Stimulated activated CD8-positive, alpha-beta memory T cell treated with anti-CD3 and anti-CD28 coated beads, Interleukin-15, amount 100 ng/mL, for 48 hours (primary cell): ENCODE results near the gene LRRC7.

Source experiments
- DNase-seq, 2 donors: peaks; one replicate each; pipeline ENCODE4 v3.0.0-alpha.2; 2020; ENCODE audit warnings: low read depth in 2 of 2

Gene LRRC7

DNA sequence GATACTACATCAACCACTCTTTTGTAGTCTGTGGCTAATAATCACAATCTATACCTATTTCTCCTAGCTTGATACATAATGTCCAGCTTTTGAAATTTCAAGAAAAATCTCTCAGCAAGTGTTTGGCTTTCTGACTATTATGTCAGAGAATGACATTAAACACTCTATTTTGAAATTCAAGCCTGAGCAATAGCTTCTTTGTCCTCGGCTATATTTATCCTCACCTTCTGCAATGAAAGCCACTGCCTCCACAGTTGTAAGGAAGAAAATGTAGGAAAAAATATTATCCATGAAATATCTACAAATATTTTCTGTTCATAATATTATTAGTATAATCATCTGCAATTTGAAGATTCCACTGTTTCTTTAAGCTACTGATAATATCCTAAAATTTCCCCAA is 22.1 kb downstream of the LRRC7 start:
- no peak for DNase-seq

DNA sequence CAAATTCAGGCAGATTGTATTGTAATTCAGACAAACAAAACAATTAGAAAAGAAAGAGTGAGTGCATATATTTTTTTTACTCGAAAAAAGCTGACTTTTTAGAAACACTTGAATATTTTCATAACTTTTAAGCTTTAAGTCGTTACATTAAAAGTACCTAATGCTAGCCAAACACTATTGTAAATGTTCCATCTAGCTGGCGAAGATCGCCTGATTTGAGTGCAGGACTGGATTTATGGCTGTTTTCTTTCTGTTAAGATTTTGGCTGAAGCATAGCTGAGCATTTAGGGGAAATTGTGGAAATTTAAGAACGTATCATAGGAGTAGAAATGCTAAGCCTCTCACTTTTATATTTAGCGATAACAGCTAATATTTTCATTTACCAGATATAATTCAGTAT is 24.6 kb downstream of the LRRC7 start:
- DNase-seq: no peak

DNA sequence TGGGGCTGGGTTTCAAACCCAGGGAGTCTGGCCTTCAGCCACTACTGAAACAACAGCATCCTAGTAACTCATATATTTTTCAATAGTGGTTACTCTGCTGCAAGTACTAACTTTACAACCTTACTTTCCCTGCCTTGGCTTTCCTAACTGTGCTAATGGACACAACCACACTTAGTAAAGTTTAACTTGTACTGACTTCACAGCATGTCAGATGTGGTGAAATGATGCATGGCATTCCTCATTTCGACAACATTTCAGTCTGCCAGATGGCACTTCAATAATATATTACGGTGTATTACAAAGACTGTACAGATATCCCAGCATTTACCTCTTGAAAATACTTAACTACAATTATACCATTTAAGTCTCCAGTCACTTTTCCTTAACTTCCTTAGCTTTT is 27.8 kb downstream of the LRRC7 start:
- DNase-seq: no peak

DNA sequence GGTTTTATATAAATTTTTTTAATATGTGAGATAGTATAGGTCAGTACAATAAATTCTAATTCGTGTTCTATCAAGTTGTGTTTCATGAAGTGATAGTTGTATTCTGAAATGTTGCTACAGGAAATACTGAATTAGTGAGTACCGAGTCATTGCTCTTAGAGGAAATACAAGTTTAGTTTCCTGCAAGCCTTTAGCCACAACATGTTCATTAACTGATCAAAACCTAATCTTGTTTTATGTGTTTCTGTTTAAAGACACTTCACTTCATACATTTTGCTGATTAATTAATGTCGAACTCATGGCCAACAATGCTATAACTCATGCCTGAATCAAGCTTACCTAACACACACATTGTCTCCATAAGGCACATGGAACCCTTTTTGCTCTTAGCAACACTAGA is 43.6 kb downstream of the LRRC7 start:
- DNase-seq: no peak

DNA sequence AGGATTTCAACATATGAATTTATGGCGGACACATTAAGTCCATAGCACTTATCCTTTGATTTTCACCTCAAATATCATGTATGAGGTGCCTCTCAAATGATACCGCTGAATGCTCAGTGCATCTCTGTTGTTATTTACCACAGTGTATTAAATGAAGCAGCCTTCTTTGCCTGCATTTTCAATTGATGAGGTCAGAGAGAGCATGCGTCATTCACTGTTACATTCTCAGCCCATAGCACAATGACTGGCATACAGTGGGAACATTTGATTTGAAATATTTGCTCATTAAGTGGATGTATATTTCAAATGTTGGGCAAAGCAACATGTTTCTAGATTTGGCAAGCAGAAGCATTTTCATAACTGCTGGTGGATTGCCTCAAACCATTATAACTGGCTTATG is 45.7 kb downstream of the LRRC7 start:
- DNase-seq: no peak

DNA sequence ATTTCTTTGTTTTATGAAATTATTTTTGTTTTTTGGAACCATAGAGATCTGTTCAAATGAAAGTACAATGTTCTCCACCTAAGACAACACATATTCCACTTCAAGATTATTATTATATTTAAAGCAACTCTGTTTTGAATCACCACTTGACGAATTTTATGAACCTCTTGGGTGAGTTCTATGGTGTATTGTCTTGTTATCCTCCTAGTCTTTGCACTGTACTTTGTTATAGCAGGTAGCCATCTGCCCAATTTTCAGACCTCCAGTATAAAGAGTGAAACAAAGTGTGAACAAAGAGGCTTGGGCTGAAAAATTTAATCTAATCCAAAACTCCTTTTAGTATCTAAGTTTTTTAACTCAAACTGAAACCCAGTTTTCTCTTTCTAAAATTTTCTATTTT is 71.0 kb downstream of the LRRC7 start:
- no peak for DNase-seq

DNA sequence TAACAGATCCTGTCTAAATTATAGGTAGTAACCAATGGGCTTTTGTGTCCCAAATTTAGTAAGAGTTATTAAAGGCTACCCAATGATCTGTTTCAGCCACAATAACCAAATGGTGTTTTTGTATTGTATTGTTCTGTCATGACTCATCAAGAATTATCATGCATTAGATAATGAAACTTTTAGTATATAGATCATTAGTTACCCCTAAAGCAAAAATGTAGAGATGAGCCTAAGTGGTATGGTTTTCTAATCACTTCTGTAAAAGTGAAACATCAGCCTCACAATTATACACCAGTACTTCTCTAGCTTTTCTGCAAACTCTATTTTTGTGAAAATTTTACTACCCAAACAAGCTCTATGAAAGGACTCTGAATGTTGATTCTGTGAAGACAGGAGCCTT is 71.4 kb downstream of the LRRC7 start:
- no peak for DNase-seq

DNA sequence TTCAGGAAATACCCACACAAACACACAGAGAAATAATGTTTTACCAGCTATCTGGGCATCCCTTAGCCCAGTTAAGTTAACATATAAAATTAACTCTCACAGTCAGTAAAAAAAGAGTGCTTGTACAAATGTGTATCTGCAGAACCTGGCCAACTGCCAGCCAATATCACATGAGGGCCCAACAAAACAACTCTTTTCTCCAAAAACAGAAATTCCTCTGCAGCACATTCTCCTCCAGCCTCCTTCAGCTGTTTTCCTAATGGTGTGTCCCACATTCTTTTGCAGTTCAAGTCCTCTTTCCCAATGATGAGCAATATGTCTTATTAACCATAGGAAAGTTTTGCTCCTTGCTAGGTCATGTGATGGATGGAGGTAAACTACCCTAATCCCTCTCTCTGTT is 75.5 kb downstream of the LRRC7 start:
- DNase-seq: no peak

DNA sequence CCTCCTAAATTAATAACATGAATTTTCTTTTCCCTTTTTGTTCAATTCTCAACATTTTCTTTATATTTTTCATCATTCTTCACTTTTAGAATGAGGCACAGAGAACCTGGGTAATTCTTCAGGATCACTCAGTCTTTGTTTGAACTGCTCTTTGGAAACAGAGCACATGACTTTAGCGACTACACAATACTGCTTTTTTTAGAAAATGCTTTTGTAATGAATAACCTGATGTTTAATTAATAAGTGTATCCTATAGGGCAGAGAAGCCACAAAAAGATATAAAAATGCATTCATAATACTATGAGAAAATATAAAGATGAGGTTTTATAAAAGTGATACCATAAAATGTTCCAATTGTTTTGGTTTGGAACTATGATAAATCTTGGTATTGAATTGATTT is 77.8 kb downstream of the LRRC7 start:
- no peak for DNase-seq

DNA sequence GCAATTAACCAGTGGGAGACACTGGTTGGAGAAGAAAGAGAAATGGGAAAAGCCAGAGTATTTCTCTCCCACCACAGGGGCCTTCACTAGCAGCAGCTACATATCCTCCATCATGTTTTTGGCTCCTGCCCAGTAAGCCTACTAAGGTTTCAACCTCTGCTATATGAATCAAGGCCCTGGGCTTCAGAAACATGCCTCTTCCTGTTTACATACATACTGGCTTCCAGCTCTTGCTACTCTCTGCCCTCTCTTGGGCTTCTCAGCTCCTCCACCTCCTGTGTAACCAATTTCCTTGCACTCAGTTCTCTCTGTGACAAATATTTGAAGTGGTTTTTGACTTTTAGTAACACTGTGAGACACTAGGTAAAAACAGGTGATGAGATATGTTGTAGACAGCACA is 80.8 kb downstream of the LRRC7 start:
- no peak for DNase-seq

DNA sequence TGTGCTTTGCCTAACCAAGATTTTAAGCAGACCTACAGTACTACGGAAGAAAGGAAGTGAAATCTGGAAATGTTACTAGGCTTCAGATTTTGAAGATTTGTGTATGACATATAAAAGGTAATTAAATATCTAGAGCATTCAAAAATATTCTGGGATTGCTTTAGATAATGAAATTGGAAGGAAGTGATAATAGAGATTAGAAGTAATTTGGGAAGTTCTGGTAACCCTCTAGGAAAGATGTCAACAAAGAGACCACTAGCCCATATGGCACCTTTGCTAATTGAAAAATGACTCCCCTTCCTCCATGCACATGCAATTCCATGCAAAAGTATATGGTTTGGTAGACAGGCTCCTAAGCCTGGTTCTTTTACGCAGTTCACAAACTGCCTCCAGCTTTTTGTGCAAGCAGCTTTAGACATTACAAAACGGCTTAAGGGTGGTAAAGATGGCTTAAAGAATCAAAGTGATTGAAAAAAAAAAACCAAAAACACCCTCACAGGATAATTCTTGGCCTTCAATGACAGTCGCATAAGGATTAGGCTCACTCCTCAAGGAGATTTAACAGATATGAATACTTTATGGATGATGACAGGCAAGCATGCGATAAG is 81.8 kb downstream of the LRRC7 start:
- no peak for DNase-seq

DNA sequence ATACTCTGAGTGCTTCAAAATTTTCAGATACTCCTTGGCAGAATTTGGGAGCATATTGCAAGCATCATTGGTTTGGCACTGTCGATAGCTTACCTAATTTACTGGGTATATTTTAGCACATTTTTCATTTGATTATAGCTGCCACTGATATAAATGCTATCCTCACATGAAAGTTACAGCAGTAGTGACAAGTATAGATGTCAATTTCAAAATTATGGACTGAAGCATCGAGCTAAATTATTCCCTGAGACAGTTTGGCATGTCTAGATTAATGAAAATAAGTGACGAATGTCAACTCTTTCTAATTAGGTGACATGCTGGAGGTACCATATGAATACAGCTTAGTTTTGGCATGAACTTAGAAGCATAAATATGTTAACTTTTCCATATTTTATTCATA is 83.1 kb downstream of the LRRC7 start:
- no peak for DNase-seq

DNA sequence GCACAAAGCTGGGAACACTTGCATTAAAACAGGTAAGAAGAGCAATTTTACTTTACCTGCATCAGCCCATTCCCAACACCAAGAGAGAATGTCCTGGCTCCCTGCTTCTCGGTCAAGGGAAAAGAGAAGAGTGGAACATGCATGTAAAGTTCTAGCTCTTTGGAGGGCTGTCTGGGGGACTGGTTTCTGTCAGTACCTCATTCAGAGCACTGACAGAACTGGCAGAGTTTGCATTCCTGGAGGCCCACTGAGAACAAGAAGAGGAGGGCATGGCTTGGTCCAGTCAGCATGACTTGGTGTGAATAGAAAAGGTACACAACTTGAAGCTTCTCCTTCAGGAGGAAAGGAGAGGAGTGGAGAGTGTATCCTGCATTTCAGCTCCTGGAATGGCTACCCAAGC is 83.9 kb downstream of the LRRC7 start:
- DNase-seq: no peak

DNA sequence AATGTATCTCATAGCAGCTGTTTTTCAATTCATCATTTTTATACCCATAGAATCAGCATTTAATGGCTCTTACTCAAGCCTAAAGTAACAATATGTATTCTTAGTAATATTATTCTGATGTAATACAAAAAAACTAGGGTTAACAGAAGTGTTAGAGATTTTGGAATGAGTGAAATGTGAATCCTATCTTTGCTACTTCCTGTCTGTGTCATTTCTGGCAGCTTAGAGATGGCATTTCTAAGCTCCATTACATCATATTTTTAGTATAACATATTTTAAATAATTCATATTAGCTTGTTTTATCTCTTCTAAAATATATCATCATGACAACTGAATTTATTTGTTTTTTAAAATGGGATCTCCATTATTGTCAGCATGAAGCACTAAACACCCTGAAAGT is 90.2 kb downstream of the LRRC7 start:
- no peak for DNase-seq

DNA sequence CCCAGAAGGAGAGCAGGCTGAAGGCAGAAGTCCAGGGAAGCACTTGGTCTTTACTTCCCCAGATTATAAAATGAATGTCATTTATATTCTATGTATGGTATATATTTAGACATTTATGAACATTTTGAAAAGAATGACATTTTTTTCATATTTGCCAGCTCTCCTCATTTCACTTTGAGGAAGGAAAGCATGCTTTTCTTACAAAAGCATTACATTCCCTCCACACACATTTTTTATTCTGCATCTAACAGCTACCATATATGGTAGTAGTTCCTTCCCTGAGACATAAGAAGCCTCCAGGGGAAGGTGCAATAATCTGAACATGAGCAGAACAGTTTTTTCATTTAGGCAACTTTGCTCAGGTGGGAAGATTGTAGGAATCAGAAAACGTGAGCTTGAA is 94.0 kb downstream of the LRRC7 start:
- DNase-seq: no peak

DNA sequence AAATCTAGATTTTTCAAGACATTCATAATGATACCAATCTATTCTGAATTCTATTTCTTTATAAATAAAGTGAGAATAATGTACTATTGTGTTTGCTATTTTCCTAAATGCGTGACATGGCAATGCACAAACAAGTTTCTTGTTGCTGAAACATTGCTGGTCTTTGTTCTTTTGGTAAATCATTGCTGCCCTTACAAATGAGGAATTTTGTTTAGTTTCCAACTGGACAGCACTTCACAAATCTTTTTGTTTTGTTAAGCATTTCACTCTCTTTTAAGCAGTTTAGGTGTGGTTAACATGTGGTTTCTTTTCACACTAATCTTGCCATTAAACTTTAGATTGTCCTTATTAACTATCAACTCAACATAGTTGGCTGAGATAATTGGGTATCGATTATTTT is 94.6 kb downstream of the LRRC7 start:
- DNase-seq: no peak

DNA sequence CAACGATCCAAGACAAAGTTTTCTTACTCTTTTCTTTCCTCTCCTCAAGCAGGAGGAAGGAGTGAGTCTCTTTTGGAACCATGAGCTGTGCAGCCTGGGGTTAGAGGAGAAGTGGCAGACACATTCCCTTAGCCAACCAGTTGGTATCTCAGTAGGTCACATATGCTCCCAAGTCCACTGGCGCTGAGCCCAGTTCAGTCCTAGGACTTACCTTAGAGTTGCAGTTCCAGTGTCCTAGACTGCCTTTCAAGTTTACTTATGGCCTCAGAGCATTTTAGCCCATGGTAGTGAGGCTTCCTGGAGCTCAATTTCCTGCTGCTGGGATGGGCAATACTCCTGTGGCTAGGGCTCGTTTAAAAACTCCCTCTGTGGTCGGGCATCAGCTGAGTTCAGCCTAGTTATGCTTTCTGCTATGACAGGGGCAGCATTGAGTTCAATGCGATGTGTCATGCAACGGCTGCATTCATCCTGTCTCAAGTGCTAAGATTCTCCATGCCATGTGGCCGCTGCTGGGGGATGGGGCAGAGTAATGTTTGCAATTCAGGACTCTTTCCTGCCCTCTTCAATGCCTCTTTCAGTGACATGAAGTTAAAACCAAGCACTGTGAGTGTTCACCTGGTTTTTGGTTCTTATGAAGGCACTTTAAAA is 103.8 kb downstream of the LRRC7 start:
- DNase-seq: no peak

DNA sequence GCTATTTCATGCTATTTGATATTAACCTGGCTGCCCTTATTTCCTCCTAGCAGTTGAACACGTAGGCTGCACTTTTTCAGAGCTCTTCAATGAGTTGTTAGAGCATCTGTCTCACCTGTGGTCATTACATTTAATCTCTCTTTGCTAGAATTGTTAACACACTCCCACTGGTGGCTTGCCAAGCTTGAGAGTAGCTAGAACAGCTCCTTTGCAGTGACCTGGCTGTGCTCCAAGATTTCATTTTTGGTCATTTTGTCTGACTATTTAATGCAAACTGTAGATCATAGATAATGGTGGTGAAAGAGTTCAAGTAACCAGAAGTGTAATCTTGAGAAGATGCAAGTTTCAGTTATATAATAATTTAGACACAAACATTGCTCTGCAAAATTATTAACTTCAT is 105.6 kb downstream of the LRRC7 start:
- DNase-seq: no peak

DNA sequence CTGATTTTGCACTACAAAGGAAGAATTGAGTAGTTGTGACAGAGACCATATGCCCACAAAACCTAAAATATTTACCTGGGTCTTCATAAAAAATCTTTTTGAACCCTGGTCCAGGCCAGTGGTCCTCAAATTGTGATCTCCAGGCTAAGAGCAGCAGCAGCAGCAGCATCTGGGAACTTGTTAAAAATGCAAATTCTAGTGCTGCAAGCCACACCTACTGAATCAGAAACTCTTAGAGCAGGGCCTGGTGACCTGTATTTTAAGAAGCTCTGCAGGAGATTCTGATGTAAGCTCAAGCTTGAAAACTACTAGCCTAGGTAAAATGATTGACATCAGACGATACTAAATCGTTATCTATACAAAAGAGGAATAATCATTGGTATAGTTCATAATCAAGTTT is 112.2 kb downstream of the LRRC7 start:
- no peak for DNase-seq

DNA sequence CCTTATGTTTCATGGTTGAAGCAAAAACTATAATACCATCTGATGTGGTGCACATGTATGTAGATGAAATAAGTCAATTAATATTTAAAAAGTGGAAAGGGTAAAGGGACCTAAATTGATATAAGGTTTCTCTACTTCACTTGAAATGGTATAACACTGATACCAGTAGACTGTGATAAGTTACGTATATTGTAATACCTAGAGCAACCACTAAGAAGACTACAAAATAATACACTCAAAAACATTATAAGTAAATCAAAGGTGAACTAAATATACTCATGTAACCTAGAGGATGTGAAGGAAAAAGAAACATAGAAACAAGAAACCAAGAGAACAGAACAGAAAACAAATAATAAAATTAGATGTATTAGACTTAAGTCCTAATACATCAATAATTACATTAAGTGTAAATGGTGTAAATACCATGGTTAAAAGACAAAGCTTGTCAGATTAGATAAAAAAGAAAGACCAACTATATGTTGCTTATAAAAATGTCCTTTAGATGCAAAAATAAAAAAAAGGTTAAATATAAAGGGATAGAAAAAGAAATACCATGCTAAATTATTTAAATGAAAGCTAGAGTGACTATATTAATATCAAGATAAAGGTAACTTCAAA is 118.8 kb downstream of the LRRC7 start:
- DNase-seq: no peak

DNA sequence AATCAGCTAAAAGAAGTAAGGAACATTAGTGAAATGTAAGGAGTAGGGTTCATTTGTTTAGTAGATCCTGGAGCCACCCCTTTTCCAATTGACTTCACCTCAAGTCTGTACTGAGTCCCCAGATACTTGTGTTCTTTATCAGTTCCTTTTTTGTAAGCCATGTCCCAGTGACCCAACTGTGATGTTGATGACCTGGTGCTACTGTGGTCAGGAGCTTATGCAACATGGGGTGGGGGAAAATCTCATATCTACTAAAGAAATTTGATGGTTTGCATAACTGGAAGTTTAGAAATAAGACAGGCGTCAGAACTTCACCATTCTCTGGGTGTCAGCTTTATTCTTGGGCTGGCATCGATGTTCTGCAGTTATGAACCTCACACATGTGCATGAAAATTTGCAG is 120.5 kb downstream of the LRRC7 start:
- DNase-seq: no peak

DNA sequence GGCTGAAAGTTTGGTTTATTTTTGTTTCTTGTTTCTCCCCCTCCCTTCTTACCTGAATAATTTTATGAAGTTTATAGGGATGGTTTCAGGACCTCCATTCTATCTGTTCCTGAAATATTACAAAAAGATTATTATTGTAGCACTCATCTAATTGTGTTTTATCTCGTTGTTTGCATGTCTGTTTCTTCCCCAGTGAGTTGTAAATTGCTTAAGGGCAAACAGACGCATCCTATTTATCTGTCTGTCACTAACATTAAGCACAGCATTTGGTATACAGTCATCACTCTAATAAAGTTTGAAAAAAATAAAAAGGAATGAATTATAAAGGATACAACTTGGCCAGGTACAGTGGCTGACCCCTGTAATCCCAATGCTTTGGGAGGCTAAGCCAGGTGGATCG is 123.5 kb downstream of the LRRC7 start:
- DNase-seq: no peak

DNA sequence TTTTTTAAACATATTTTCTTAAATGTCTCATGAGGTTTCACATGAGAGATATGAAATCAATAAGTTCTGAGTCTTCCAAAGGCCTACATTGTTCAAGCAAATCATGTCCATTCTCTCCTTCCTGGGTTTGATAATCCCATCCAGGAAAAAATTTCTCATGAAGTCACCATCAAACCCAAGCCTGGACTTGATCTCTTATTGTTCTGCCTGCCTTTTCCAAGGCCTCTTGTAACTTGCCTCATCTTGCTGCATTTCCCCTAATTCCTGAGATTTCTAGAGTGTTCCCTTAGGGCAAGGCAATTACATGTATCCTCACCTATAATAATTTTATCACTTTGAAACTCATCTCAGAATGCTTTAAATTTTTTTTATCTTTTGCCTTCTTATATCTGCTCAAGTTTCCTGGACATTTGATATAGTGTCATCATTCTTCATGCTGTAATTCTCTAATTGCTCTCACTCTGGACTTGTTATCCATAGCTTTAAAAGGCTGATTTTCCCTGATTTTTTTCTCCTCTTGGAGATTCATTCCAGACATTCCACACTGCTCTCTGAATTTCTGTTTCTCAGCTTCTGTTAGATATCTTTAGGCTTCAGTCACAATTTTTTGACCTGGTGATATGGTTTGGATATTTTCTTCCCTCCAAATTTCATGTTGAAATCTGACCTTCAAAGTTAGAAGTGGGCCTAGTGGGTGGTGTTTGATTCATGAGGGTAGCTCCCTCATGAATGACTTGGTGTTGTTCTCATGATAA is 126.4 kb downstream of the LRRC7 start:
- no peak for DNase-seq
